ENCODE results near the gene ADPRH. TPM values are rescaled to one million over a fixed set of nuclear protein-coding genes. Genes with fewer than 3 reads are reported as not detected.

Gene ADPRH
- total RNA-seq, 2 experiments from 2014 or later: 0.36 TPM

DNA sequence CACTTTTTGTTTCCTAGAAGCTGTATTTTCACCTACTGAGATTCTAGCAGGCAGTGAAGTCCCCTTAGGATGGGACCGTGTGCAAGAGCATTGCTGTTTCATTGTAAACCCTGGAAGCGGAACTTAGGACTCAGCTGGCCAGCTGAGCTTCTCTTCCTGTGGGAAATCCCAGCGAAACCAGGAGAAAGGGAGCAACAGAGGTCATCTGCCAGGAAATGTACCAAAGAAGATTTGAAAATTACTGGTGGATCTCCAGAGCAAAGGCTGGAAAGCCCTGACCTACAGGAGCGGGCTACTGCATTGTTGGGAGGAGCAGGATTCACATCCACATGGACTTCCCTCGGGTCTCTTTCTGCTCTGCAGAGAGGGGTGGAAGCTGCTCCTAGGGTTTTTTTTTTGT is 7.6 kb upstream of the ADPRH start:
- Histone ChIP-seq H3K9me3 (ENCODE audit: control insufficient read depth in 1 of 2, insufficient read depth in 1 of 2, low read length in 2 of 2) (no peaks in the 10 kb centered on the region), H3K4me1 (ENCODE audit: insufficient read depth, low read length) (no peaks in the 10 kb centered on the region), H3K4me3 (ENCODE audit: low read length) (no peak overlapping the region), H3K27ac (ENCODE audit: low read depth in 1 of 2, low read length in 2 of 2) (no peak overlapping the region), H3K36me3 (ENCODE audit: insufficient read depth, low read length) (no peaks in the 10 kb centered on the region), H3K27me3 (ENCODE audit: control insufficient read depth in 1 of 2, insufficient read depth in 2 of 2, low read length in 2 of 2) (no peaks in the 10 kb centered on the region)
- TF ChIP-seq, protein P1, sequence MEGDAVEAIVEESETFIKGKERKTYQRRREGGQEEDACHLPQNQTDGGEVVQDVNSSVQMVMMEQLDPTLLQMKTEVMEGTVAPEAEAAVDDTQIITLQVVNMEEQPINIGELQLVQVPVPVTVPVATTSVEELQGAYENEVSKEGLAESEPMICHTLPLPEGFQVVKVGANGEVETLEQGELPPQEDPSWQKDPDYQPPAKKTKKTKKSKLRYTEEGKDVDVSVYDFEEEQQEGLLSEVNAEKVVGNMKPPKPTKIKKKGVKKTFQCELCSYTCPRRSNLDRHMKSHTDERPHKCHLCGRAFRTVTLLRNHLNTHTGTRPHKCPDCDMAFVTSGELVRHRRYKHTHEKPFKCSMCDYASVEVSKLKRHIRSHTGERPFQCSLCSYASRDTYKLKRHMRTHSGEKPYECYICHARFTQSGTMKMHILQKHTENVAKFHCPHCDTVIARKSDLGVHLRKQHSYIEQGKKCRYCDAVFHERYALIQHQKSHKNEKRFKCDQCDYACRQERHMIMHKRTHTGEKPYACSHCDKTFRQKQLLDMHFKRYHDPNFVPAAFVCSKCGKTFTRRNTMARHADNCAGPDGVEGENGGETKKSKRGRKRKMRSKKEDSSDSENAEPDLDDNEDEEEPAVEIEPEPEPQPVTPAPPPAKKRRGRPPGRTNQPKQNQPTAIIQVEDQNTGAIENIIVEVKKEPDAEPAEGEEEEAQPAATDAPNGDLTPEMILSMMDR (IDR thresholded peaks at IDR 0.05): no peak
- Mint-ChIP-seq H3K9me3 (no peaks in the 10 kb centered on the region), H3K27me3 (peaks cover 24% of the 10 kb centered on the region), H3K36me3 (ENCODE audit: low read depth) (no peaks in the 10 kb centered on the region), H3K27ac (no peak overlapping the region), H3K4me3 (no peak overlapping the region), H3K4me1 (ENCODE audit: low read depth) (no peaks in the 10 kb centered on the region)
- ATAC-seq (ENCODE audit: poor library complexity) (no peak), DNase-seq (no peak)
- intact Hi-C loops (cut with DNase I, micrococcal nuclease): no loop called here
- POLR2A ChIA-PET: no interaction called here
- CTCF ChIA-PET: no interaction called here

DNA sequence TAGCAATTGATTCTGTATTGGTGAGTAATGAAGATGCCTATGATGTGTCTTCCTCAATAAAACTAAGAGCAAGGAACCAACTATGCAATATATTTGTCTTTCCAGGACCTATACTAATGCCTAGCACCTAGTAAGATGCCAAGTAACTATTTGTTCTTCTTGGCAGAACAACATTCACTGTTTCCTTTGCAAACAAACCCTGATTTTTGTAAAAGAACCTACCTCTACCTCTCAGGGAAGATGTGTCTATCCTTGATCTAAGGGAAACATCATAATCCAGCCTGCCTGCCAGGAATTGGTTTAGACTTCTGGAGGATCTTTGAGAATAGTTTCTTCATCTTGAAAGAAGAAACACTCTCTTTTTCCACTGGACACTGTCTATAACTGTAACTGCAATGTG is 3.8 kb upstream of the ADPRH start:
- no peaks in the 10 kb centered on the region for H3K9me3 Mint-ChIP-seq
- no peak for ATAC-seq (ENCODE audit: poor library complexity)
- DNase-seq: no peak
- no peaks in the 10 kb centered on the region for H3K36me3 Mint-ChIP-seq (ENCODE audit: low read depth)
- intact Hi-C loops (cut with DNase I, micrococcal nuclease): no loop called here
- Histone ChIP-seq H3K4me3 (ENCODE audit: low read length) (no peak overlapping the region), H3K27ac (ENCODE audit: low read depth in 1 of 2, low read length in 2 of 2) (no peak overlapping the region), H3K36me3 (ENCODE audit: insufficient read depth, low read length) (no peaks in the 10 kb centered on the region), H3K27me3 (ENCODE audit: control insufficient read depth in 1 of 2, insufficient read depth in 2 of 2, low read length in 2 of 2) (no peaks in the 10 kb centered on the region), H3K4me1 (ENCODE audit: insufficient read depth, low read length) (peaks cover 15% of the 10 kb centered on the region), H3K9me3 (ENCODE audit: control insufficient read depth in 1 of 2, insufficient read depth in 1 of 2, low read length in 2 of 2) (no peaks in the 10 kb centered on the region)
- POLR2A ChIA-PET: no interaction called here
- H3K27ac Mint-ChIP-seq: no peak overlapping the region
- TF ChIP-seq, protein P1 (IDR thresholded peaks at IDR 0.05): no peak
- CTCF ChIA-PET: no interaction called here
- H3K4me1 Mint-ChIP-seq (ENCODE audit: low read depth): peaks cover 13% of the 10 kb centered on the region
- H3K4me3 Mint-ChIP-seq: no peak overlapping the region
- H3K27me3 Mint-ChIP-seq: peaks cover 23% of the 10 kb centered on the region

DNA sequence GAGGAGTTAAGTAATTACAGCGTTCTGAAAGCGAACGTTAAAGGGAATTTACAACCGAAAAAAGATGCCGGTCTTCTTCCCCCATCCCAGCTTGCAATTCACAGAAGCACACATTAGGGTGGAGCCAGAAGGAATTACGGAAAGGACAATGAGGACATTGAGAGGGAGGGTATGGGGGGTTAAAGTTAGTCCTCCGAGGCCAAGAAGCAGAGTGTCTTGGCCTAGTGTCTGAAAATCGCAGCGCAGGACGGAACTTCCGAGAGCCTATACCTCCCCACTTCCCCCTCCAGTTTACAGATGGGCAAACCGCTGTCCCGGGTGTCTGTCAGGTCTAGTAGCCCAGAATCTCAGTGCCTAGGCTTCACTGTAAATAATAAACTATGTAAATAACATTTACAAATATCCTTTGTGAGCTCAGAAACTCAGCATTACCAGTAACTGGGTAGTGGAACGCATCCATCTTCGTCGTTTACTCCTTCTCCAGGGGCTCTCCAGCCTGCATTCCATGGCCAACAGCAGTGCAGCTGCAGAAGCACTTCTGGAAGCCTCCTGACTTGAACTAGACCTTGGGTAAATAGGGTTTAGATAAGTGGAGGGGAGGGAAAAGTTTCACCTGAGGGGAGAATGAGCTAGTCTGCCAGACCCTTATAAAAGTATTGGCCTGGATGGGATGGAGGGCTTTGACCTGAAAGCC is 922 bp downstream of the ADPRH start:
- ATAC-seq (ENCODE audit: poor library complexity) (peak; percentile 26), DNase-seq (peak in 3 of 14 experiments; percentile 20 to 63 (median 52))
- intact Hi-C loops (cut with DNase I, micrococcal nuclease): no loop called here
- POLR2A ChIA-PET: interaction anchor here (1.0 kb wide), 1 partner anchor 82 kb away, joined by 4 read pairs; the partner anchor contains the start of gene TIMMDC1
- H3K27ac Mint-ChIP-seq: peak overlapping the region; percentile 40
- H3K27me3 Mint-ChIP-seq: peaks cover 17% of the 10 kb centered on the region
- H3K36me3 ChIP-seq (ENCODE audit: insufficient read depth, low read length): no peaks in the 10 kb centered on the region
- CTCF ChIA-PET: no interaction called here
- H3K9me3 Mint-ChIP-seq: no peaks in the 10 kb centered on the region
- H3K4me1 Mint-ChIP-seq (ENCODE audit: low read depth): peaks cover 13% of the 10 kb centered on the region
- no peaks in the 10 kb centered on the region for H3K36me3 Mint-ChIP-seq (ENCODE audit: low read depth)
- H3K4me1 ChIP-seq (ENCODE audit: insufficient read depth, low read length): peaks cover 17% of the 10 kb centered on the region
- H3K4me3 ChIP-seq (ENCODE audit: low read length): peak overlapping the region; percentile 68
- H3K27ac ChIP-seq (ENCODE audit: low read depth in 1 of 2, low read length in 2 of 2): peak overlapping the region in 1 of 2 donors; percentile 3
- no peaks in the 10 kb centered on the region for H3K27me3 ChIP-seq (ENCODE audit: control insufficient read depth in 1 of 2, insufficient read depth in 2 of 2, low read length in 2 of 2)
- TF ChIP-seq, protein P1 (IDR thresholded peaks at IDR 0.05): no peak
- H3K9me3 ChIP-seq (ENCODE audit: control insufficient read depth in 1 of 2, insufficient read depth in 1 of 2, low read length in 2 of 2): no peaks in the 10 kb centered on the region
- peak overlapping the region; percentile 95 for H3K4me3 Mint-ChIP-seq
